MCF 10A (cell line): ENCODE measurements around the gene BRME1. TPM values are rescaled to one million over a fixed set of nuclear protein-coding genes. Genes with fewer than 3 reads are reported as not detected.
A peak's percentile ranks its signal among the peaks of the same experiment; 100 is the strongest.

ENCODE experiments used
- BruUV-seq: library from RNA; stranded (reverse); fragments of 400-500 nt; replicated peaks from 2 replicates; lab custom pipeline; 2021; lab: Mats Ljungman, UMichigan
- CTCF ChIA-PET: fragments of 300-600 bp; sonication (Branson Sonifier 250); formaldehyde crosslinking; extraction: SDS; loops from one replicate; lab custom pipeline; 2021; ENCODE audit warnings: antibody characterized with exemption, inconsistent platforms; lab: Yijun Ruan, JAX
- POLR2A ChIA-PET: fragments of 300-600, 350-650 bp; sonication (Branson Sonifier 250); formaldehyde crosslinking; extraction: SDS; loops from one replicate; lab custom pipeline; 2020; ENCODE audit warnings: antibody characterized with exemption, inconsistent platforms; lab: Yijun Ruan, JAX
- DNase-seq: peaks from one replicate; pipeline ENCODE4 v3.0.0-alpha.2; 2018; ENCODE audit not compliant: unreplicated experiment
- H3K27ac Mint-ChIP-seq: one replicate; pipeline ENCODE4 v1.8.0; 2022; ENCODE audit warnings: mild to moderate bottlenecking, low read depth, mixed read lengths; ENCODE audit not compliant: unreplicated experiment
- H3K27me3 Mint-ChIP-seq: one replicate; pipeline ENCODE4 v1.8.0; 2022; ENCODE audit warnings: mixed read lengths; ENCODE audit not compliant: insufficient read depth, unreplicated experiment
- H3K36me3 Mint-ChIP-seq: one replicate; pipeline ENCODE4 v1.8.0; 2022; ENCODE audit warnings: mild to moderate bottlenecking, moderate library complexity, mixed read lengths; ENCODE audit not compliant: insufficient read depth, unreplicated experiment
- H3K4me1 Mint-ChIP-seq: one replicate; pipeline ENCODE4 v1.8.0; 2022; ENCODE audit warnings: mixed read lengths; ENCODE audit not compliant: insufficient read depth, unreplicated experiment
- H3K4me3 Mint-ChIP-seq: one replicate; pipeline ENCODE4 v1.8.0; 2022; ENCODE audit warnings: mild to moderate bottlenecking, moderate library complexity, mixed read lengths; ENCODE audit not compliant: unreplicated experiment
- H3K9me3 Mint-ChIP-seq: one replicate; pipeline ENCODE4 v1.8.0; 2022; ENCODE audit warnings: mixed read lengths; ENCODE audit not compliant: unreplicated experiment
- CTCF ChIP-seq: fragments of 200-600 bp; IDR thresholded peaks from one replicate; pipeline ENCODE4 v1.8.0; 2022; ENCODE audit warnings: antibody characterized with exemption, mild to moderate bottlenecking; ENCODE audit not compliant: unreplicated experiment
- intact Hi-C: fragments of 100-400 bp; cut with micrococcal nuclease; formaldehyde crosslinking; loops from 2 replicates; pipeline ENCODE4 v1.14.1; 2022
- total RNA-seq: library from RNA; stranded (reverse); gene quantifications from 2 replicates; pipeline ENCODE4 v1.2.3, GENCODE V29; 2022

The BRME1 gene
- total RNA-seq, 1 experiment from 2014 or later = 0.75 TPM

GRCh38 chr19:13942023-13942684 is 36.2 kb upstream of the BRME1 start:
- BruUV-seq = no TSS peak
- Mint-ChIP-seq H3K4me3 (no peak overlapping the region), H3K27me3 (peaks cover 8% of the 10 kb centered on the region), H3K4me1 (peaks cover 9% of the 10 kb centered on the region), H3K9me3 (no peaks in the 10 kb centered on the region), H3K27ac (no peak overlapping the region), H3K36me3 (no peaks in the 10 kb centered on the region)
- no peak for TF ChIP-seq CTCF
- intact Hi-C loops = no loop called here
- DNase-seq = no peak
- ChIA-PET CTCF (interaction anchor here (0.7 kb wide), 1 partner anchor 10 kb away, joined by 3 read pairs; the partner anchor contains the start of gene DCAF15), POLR2A (no interaction called here)

GRCh38 chr19:13938301-13939064 is 32.6 kb upstream of the BRME1 start, which contains the start of gene PODNL1:
PODNL1 (minus strand) TSS chr19:13938417; CDS start chr19:13938181, 236 bp downstream.
- H3K9me3 Mint-ChIP-seq = no peaks in the 10 kb centered on the region
- peaks cover 6% of the 10 kb centered on the region for H3K4me1 Mint-ChIP-seq
- ChIA-PET POLR2A (interaction anchor here (0.6 to 0.9 kb wide), 2 partner anchors 13 to 51 kb away, joined by 3 to 4 read pairs; no protein-coding TSS in a partner anchor), CTCF (interaction anchor here (1.1 kb wide), 2 partner anchors 15 to 135 kb away, joined by 3 read pairs; no protein-coding TSS in a partner anchor)
- no peak within 1 kb of the TSS for H3K27ac Mint-ChIP-seq
- peaks cover 11% of the 10 kb centered on the region for H3K27me3 Mint-ChIP-seq
- no peak within 1 kb of the TSS for H3K4me3 Mint-ChIP-seq
- H3K36me3 Mint-ChIP-seq = peaks cover 5% of the 10 kb centered on the region
- no TSS peak for BruUV-seq
- no peak for TF ChIP-seq CTCF
- intact Hi-C loops = no loop called here
- peak; percentile 84 for DNase-seq

GRCh38 chr19:13937479-13938300 is 31.8 kb upstream of the BRME1 start:
- DNase-seq = no peak
- peaks cover 5% of the 10 kb centered on the region for H3K36me3 Mint-ChIP-seq
- H3K27me3 Mint-ChIP-seq = peaks cover 11% of the 10 kb centered on the region
- no peak overlapping the region for H3K27ac Mint-ChIP-seq
- H3K4me3 Mint-ChIP-seq = no peak overlapping the region
- H3K9me3 Mint-ChIP-seq = no peaks in the 10 kb centered on the region
- BruUV-seq = no TSS peak
- intact Hi-C loops = no loop called here
- ChIA-PET CTCF (interaction anchor here (0.6 to 1.1 kb wide), 2 partner anchors 61 to 135 kb away, joined by 3 to 5 read pairs; partner anchors contain the start of gene NANOS3), POLR2A (interaction anchor here (0.6 kb wide), 1 partner anchor 50 kb away, joined by 4 read pairs; no protein-coding TSS in a partner anchor)
- H3K4me1 Mint-ChIP-seq = peaks cover 6% of the 10 kb centered on the region
- TF ChIP-seq CTCF = no peak
